ENCODE measurements around the gene NID1.

The NID1 gene

GRCh38 chr1:236063551-236063918 is 1.4 kb downstream of the NID1 start:
- DNase-seq: no peak

- no peak for DNase-seq
Measured at GRCh38 chr1:236060286-236060685, 4.6 kb downstream of the NID1 start.

DNA sequence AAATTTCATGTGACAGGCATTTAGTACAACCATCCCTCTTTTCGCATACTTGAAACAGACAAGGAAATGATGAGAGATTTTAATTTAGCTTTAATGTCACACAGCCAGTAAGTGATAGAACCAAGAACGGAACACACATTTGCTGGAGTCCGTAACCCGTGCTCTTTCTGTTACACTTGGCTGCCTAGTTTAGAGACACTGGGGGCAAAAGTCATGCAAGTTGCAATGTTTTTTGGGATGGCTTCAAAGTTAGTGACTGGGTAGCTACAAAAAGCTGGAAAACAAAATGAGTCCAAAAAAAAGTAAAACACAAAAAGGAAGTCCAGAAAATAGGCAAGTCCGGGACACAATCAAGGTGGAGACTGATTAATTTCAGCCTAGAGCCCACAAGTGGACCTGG is 5.9 kb downstream of the NID1 start:
- DNase-seq: no peak

DNA sequence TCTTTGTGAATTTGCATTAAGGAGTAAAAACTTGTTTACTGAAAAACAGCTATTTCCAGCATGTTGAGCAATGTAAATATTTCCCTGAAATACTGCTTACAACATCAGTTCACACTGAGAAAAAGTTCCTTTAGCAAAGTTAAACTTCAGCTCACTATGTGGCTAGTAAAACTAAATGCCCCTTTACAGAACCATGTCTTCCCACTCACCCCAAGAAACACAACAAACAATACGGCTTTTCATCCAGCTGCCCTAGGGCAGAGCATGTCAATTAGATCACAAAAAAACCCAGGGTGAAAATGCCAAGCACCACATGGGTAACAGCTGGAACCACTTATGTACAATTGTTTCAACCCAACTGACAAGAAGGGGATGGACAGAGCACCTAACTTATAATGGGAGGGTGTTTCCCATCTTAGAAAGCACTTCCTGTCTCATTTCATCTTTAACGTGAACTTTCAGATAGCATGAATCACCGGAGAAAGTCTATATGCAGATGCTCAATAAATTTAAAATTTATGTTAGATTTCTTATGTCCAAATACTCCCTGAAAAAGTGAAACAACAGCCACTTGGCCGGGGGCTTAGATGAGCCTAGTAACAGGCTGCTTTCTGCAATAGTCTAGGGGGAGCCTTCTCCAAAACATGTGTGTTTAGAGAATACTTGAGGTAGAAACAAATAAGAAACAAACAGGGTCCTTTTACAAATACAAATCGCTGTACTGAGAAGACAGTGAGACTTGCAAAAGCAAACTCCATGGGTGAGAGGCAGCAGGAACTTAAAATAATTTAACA is 6.6 kb downstream of the NID1 start:
- DNase-seq: no peak

DNA sequence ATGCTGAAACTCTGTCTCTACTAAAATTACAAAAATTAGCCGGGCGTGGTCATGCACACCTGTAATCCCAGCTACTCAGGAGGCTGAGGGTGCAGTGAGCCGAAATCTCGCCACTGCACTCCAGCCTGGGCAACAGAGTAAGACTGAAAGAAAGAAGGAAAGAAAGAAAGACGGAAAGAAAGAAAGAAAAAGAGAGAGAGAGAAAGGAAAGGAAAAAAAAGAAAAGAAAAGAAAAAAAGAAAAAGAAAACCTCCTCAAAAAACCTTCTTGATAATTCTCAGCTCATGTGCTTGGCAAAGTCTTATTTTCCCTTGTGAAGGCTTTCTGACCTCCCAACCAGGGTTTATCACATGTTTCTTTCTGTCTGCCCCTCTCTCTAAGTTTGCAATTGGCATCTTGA is 7.3 kb downstream of the NID1 start:
- DNase-seq: no peak

DNA sequence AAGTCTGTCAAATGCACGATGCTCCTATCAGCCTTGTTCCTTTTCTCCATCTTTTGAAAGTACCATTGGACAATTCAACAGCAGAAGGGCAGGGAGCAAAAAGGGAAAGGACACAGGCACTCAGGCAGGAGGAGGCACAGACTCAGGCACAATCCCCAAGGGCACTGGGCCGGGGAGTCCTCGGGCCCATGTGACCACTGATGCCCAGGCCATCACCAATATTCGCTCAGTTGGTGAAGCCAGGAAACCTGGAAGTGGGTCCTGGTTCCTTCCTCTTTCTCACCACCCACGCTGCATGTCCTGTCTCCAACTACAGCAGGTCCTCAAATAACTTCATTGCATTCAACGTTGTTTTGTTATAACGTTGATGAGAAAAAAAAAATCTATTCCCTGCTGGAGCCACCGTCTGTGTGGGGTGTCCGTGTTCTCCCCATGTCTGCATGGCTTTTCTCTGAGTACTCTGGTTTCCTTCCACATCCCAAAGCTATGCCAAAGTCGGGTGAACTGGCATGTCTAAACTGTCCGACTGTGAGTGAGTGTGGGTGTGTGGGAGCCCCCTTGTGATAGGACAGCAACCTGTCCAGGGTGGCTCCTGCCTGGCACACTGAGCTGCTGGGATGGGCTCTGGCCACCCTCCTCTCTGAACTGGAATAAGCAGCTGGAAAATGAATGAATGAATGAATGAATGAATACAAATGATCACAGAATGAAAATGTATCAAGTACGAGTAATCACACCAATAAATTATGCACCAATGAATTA is 12.5 kb downstream of the NID1 start:
- no peak for DNase-seq

DNA sequence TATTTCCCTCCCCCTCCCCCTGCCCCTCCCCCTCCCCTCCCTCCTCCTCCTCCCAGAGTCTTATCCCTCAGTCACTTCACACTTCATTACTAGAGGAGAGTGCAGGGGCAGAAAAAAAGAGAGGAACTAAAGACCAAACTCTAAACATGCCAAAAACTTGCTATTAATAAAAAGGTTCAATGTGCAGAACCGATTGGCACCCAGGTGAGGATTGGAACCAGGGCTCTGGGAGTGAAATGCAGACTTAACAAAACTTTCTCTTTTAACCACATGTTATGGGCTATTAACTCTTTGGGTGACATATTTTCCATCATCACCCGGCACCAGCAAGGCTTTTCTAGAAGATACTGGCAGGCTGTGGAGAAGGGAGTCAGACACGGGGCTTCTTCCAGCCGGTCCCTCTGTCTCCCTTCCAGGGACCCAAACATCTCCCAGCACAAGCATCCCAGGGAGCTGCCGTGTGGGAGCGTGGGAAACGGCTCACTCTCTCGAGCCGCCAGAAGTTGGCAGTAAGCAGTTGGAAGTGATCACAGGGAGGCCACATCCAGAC is 13.6 kb downstream of the NID1 start:
- DNase-seq: no peak

DNA sequence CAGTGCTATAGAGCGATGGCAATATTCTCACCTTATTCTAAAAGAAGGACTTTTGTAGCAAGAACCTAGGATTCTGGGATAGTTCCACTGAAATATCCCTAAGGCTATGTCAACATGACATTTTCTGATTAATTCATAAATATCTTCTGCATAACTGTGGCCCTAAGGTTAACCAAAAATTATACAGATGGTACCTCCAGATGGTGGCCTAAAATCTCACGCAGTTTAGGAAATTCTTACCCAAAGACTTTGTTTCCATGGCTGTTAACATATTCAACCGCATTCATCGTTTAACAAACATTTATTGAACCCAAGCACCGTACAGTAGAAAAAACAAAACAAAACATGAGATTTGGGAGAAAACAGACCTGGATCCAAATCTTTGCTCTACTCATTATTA is 19.1 kb downstream of the NID1 start:
- no peak for DNase-seq

DNA sequence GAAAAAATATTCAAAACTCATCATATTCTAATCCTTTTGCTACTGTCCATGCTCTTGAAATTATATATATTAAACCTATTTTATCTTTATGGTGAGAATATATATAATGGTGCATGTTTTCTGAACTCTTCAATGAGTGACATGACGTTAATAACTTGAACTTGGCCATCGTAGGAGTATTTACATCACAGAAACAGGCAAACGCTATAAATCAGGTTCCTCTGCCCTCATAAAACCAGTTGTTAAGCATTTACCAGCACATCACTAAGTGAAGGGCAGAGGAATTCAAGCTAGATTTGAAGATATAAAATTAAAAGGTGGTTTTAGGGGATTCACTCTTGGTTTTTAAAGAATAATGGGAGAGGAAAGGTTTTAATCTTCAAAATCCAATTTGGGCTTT is 20.5 kb downstream of the NID1 start:
- DNase-seq: no peak

- no peak for DNase-seq
Measured at GRCh38 chr1:236041631-236042618, 23.0 kb downstream of the NID1 start.

- no peak for DNase-seq
Measured at GRCh38 chr1:236039740-236040685, 24.9 kb downstream of the NID1 start.

- no peak for DNase-seq
Measured at GRCh38 chr1:236038034-236038433, 26.9 kb downstream of the NID1 start.

DNA sequence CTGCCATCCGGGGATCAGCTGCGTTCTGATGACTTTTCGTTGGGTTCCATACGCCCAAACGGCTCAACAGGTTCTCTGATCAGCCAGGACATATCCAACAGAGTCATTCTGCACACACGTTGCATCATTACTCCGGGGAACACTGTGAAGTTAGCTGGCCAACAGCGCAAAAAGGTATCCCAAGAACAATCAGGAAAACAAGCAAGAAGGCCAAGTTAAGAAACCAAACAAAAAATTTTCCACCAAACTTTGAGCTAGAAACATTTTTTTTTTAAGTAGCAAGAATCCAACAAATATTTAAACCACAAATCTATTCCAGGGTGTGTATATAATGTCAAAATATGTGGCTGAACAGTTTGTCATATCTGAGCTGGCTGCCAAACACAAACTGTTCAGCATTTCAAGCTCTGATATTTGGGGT is 29.2 kb downstream of the NID1 start:
- DNase-seq: no peak

DNA sequence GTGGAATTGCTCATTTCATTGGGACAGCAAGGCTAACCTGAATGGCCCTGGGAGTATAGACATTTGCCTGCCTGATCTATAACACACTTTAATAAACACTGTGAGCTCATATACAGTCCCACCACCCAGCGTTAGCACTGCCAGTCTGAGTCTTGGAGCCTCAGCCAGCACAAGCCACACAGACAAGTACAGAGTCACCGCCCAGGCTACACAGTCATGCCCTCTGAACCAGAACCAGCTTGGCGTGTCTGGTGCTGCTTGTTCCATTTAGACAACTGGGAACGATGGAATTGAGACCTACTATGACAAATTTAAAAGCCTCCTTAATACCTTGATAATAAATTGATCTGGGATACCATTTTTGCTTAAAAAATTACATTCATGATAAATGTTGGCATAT is 31.6 kb downstream of the NID1 start:
- DNase-seq: no peak

DNA sequence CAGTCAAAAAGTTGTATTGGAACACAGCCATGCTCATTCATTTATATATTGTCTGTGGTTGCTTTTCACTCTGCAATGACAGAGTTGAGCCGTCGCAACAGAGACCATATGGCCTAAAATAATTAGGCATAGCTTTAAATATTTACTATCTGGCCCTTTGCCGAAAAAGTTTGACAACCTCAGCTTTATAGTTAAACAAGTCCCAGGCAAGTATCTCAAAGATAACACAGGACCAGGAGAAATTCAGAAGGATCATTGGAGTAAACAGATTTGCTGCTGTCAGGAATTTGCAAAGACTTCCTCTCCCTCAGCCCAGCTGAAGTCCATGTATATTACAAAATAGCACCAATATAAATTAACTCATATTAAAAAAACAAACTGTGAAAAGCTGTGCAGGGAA is 34.4 kb downstream of the NID1 start:
- DNase-seq: no peak

- no peak for DNase-seq
Measured at GRCh38 chr1:236029428-236029940, 35.4 kb downstream of the NID1 start.

DNA sequence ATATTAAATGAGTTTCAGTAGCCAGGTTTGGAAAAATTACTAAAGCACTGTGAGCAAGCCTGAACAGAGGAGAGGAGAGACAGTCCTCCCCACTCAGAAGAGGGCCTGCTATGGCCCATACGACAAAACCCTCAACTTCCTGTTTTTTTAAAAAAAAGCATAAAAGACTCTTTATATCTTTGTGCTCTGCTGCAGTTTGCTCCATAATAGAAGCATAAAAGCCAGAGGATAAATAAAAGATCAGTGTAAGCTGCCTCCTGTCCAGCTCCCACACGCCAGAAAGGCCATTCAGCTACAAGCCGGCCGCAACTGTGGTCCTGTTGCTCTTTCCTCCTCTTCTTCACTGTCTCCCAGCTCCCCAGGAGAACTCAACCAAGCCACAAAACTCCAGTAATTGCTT is 37.8 kb downstream of the NID1 start:
- no peak for DNase-seq

DNA sequence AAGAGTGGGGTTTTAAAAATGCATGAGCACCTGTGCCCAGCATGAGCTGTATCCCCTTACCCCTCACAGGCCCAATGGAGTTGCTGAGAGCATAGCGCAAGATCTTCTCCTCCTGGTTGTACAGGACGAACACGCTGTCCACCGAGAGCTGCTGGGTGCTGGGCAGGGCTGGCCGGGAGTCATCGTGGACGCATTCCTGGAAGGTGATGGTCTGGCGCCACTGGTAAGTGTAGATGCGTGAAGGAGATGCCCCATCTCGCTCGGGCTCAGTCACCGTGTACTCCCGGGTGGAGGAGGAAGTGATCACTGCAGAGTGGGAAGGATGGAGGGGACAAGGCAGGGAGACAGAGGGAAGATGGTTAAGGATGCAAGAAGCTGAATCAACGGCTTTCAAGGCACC is 39.1 kb downstream of the NID1 start:
- no peak for DNase-seq

DNA sequence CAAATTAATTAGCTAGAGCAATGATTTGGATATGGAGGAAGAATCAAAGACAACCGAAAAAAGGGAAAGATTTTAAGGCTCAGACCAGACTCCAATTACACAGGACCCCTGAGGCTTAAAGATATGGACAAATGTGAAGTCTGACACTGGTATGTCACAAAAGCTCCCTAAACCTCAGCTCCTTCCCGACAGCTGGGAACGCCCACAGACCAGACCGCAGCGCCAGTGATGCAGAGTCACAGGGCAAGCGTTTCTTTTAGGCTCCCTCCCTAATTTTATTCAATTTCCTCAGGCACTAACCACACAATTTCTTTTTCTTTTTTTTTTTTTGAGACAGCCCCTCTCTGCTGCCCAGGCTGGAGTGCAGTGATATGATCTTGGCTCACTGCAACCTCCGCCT is 40.2 kb downstream of the NID1 start:
- DNase-seq: no peak

DNA sequence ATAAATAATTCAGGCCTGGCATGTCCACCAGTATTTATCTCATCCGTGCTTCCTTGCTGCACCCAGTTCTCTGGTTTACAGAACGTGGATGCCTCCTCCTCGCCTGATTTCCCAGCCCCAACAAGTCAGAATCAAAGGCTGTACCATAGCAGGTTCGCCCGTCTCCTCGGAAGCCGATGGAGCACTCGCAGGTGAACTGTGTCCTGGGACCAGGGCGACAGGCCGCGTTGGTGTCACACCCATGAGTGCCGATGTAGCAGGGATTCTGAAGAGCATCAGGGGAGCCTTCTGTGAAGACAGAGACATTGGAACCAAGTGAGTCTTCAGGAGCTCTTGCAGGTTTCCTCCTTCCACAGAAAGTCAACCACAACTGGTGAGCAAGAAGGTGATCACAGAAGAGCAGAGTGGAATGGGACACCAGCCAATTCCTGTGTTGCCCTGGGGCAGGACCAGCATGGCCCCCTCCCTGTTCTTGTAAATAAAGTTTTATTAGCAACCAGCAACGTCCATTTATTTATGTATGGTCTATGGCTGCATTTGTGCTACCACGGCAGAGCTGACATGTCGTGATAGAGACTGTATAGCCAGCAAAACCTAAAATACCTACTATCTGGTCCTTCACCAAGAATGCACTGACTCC is 40.8 kb downstream of the NID1 start:
- DNase-seq: no peak

Measured in GF-D8 (cell line).